Measurements from ENCODE around the gene CCDC82.

CCDC82 gene

GRCh38 chr11:96328395-96329010 lies 61.2 kb downstream of the CCDC82 start:
- DNase-seq = no peak

- DNase-seq = no peak
Measured at GRCh38 chr11:96326959-96327358, 62.8 kb downstream of the CCDC82 start.

GRCh38 chr11:96324912-96325311 lies 64.8 kb downstream of the CCDC82 start:
- no peak for DNase-seq

- no peak for DNase-seq
Measured at GRCh38 chr11:96323642-96323985, 66.1 kb downstream of the CCDC82 start.

GRCh38 chr11:96322775-96323641 lies 66.7 kb downstream of the CCDC82 start:
- no peak for DNase-seq

- no peak for DNase-seq
Measured at GRCh38 chr11:96321091-96321490, 68.6 kb downstream of the CCDC82 start.

GRCh38 chr11:96319898-96320656 lies 69.6 kb downstream of the CCDC82 start:
- no peak for DNase-seq

- no peak for DNase-seq
Measured at GRCh38 chr11:96318850-96319249, 70.9 kb downstream of the CCDC82 start.

GRCh38 chr11:96318399-96318798 lies 71.3 kb downstream of the CCDC82 start:
- no peak for DNase-seq

GRCh38 chr11:96317985-96318384 lies 71.7 kb downstream of the CCDC82 start:
- no peak for DNase-seq

GRCh38 chr11:96317571-96317970 lies 72.1 kb downstream of the CCDC82 start:
- peak; percentile 8 for DNase-seq

- DNase-seq = no peak
Measured at GRCh38 chr11:96316869-96317268, 72.8 kb downstream of the CCDC82 start.

GRCh38 chr11:96315476-96315875 lies 74.2 kb downstream of the CCDC82 start:
- DNase-seq = no peak

- no peak for DNase-seq
Measured at GRCh38 chr11:96314326-96315020, 75.2 kb downstream of the CCDC82 start.

GRCh38 chr11:96313163-96313562 lies 76.5 kb downstream of the CCDC82 start:
- DNase-seq = no peak

- DNase-seq = no peak
Measured at GRCh38 chr11:96311120-96311568, 78.6 kb downstream of the CCDC82 start.

GRCh38 chr11:96310236-96310635 lies 79.5 kb downstream of the CCDC82 start:
- no peak for DNase-seq

GRCh38 chr11:96309643-96310017 lies 80.1 kb downstream of the CCDC82 start:
- DNase-seq = no peak

GRCh38 chr11:96309016-96309642 lies 80.6 kb downstream of the CCDC82 start:
- DNase-seq = no peak

GRCh38 chr11:96307776-96308140 lies 82.0 kb downstream of the CCDC82 start:
- no peak for DNase-seq

GRCh38 chr11:96306933-96307775 lies 82.6 kb downstream of the CCDC82 start:
- DNase-seq = peak; percentile 56

- no peak for DNase-seq
Measured at GRCh38 chr11:96306600-96306932, 83.1 kb downstream of the CCDC82 start.

Measured in midbrain (tissue), 1 donor.